Measurements from ENCODE around the gene COQ8A. TPM values are rescaled to one million over a fixed set of nuclear protein-coding genes. Genes with fewer than 3 reads are reported as not detected.

The COQ8A gene
- total RNA-seq, 4 donors from 2014 or later, result 73.1 to 118 (median 80.9) TPM

DNA sequence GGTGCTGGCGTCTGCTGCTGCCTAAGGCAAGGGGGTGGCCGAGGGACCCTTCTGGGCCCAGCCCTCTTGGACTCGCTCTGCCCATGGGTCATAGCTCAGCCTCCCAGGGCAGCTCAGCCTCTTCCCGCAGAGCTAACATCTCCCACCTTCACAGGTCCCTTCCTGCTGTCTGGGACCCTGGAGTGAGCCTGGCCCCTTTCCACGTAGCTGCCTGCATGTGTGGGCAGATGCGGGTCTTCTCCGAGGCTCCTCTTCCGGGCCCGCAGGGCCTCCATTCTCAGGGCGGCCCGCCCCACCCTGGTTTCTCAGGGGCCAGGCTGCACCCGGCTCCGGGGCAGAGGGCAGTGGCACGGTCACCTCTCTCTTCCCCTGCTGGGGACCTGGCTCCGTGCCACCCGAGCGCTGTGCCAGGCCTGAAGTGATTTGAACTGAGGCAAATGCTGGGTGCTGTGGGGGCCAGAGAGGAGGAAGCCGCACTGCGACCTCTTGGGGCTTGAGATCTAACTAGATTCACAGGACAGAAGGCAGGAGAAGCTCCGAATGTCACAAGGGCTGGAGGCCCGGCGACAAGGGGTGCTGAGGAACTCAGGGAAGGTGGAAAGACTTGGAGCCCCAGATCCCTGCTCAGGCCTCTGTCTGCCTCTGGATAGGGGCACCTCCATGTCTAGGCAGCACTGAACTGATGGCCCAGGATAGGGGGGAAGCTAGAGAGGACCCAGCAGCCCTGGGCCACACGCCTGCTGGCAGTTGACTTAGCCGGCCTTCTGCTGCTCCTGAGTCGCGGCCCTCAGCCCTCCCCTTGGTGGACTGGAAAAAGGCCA lies 40.7 kb downstream of the COQ8A start:
- intact Hi-C loops (cut with DNase I), result no loop called here
- Histone ChIP-seq H3K27me3 (no peaks in the 10 kb centered on the region), H3K4me1 (peaks cover 18 to 73% (median 28%) of the 10 kb centered on the region in 4 donors), H3K36me3 (peaks cover 19 to 88% (median 71%) of the 10 kb centered on the region in 4 donors), H3K4me3 (no peak overlapping the region), H3K27ac (replicated peaks in 1 of 4) (peak overlapping the region in 1 of 4 donors; percentile 9), H3K9me3 (no peaks in the 10 kb centered on the region)
- no peak for TF ChIP-seq EP300 (IDR thresholded peaks at IDR 0.05)
- no peak for TF ChIP-seq POLR2AphosphoS5 (IDR thresholded peaks at IDR 0.05)
- TF ChIP-seq, protein P1, sequence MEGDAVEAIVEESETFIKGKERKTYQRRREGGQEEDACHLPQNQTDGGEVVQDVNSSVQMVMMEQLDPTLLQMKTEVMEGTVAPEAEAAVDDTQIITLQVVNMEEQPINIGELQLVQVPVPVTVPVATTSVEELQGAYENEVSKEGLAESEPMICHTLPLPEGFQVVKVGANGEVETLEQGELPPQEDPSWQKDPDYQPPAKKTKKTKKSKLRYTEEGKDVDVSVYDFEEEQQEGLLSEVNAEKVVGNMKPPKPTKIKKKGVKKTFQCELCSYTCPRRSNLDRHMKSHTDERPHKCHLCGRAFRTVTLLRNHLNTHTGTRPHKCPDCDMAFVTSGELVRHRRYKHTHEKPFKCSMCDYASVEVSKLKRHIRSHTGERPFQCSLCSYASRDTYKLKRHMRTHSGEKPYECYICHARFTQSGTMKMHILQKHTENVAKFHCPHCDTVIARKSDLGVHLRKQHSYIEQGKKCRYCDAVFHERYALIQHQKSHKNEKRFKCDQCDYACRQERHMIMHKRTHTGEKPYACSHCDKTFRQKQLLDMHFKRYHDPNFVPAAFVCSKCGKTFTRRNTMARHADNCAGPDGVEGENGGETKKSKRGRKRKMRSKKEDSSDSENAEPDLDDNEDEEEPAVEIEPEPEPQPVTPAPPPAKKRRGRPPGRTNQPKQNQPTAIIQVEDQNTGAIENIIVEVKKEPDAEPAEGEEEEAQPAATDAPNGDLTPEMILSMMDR (IDR thresholded peaks at IDR 0.05), result no peak
- TF ChIP-seq POLR2A (IDR thresholded peaks at IDR 0.05; ENCODE audit: low read depth), result no peak
- no peak for DNase-seq (ENCODE audit: extremely low spot score)
- WGBS, result 90% methylated on average over 21 of the region's 26 CpGs

DNA sequence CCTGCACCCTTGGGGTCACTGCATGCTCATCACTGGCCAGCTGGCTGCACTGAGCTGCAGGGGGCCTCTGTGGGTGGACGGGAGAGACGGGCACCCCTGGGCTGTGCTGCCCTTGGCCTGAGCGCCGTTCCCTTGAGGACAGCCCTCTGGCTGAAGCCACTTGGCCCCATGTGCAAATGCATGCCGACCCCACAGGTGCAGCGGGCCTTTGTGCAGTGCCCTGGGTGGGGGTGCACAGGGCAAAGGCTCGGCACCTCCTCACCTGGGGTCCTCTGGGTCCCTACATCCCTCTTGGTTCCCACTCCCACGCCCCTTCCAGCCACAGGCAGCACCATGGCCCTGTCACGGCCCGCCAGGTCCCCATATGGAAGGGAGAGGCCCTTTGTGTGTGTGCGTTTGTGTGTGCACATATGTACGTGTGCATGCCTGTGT lies 41.3 kb downstream of the COQ8A start:
- intact Hi-C loops (cut with DNase I), result no loop called here
- Histone ChIP-seq H3K9me3 (no peaks in the 10 kb centered on the region), H3K27ac (replicated peaks in 1 of 4) (no peak overlapping the region), H3K36me3 (peaks cover 22 to 94% (median 77%) of the 10 kb centered on the region in 4 donors), H3K4me3 (no peak overlapping the region), H3K27me3 (no peaks in the 10 kb centered on the region), H3K4me1 (peaks cover 11 to 68% (median 27%) of the 10 kb centered on the region in 4 donors)
- TF ChIP-seq POLR2AphosphoS5 (IDR thresholded peaks at IDR 0.05), result no peak
- TF ChIP-seq, protein P1 (IDR thresholded peaks at IDR 0.05), result no peak
- no peak for TF ChIP-seq EP300 (IDR thresholded peaks at IDR 0.05)
- no peak for TF ChIP-seq POLR2A (IDR thresholded peaks at IDR 0.05; ENCODE audit: low read depth)
- DNase-seq (ENCODE audit: extremely low spot score), result no peak
- WGBS, result 95% methylated on average over 8 of the region's 12 CpGs

DNA sequence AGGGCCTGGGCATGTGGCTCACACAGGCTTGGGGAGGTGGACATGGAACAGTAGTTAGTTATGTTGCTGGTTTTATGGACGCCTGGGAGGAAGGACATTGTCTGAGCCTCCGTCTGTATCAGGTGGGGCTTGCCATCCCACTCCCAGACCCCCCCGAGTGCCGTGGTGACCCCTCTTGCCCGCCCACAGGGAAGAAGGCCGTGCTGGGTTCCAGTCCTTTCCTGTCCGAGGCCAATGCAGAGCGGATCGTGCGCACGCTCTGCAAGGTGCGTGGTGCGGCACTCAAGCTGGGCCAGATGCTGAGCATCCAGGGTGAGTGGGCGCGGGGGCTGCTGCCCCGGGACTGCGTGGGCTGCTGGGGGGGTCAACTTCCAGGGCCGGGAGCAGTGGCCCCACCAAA lies 41.7 kb downstream of the COQ8A start:
- Histone ChIP-seq H3K9me3 (no peaks in the 10 kb centered on the region), H3K4me1 (peaks cover 10 to 64% (median 29%) of the 10 kb centered on the region in 4 donors), H3K27me3 (no peaks in the 10 kb centered on the region), H3K27ac (replicated peaks in 1 of 4) (no peak overlapping the region), H3K4me3 (no peak overlapping the region), H3K36me3 (peaks cover 26 to 98% (median 80%) of the 10 kb centered on the region in 4 donors)
- intact Hi-C loops (cut with DNase I), result no loop called here
- WGBS, result 79% methylated on average over 3 of the region's 18 CpGs
- DNase-seq (ENCODE audit: extremely low spot score), result no peak
- TF ChIP-seq POLR2A (IDR thresholded peaks at IDR 0.05; ENCODE audit: low read depth), result no peak
- TF ChIP-seq EP300 (IDR thresholded peaks at IDR 0.05), result no peak
- TF ChIP-seq, protein P1 (IDR thresholded peaks at IDR 0.05), result no peak
- no peak for TF ChIP-seq POLR2AphosphoS5 (IDR thresholded peaks at IDR 0.05)

DNA sequence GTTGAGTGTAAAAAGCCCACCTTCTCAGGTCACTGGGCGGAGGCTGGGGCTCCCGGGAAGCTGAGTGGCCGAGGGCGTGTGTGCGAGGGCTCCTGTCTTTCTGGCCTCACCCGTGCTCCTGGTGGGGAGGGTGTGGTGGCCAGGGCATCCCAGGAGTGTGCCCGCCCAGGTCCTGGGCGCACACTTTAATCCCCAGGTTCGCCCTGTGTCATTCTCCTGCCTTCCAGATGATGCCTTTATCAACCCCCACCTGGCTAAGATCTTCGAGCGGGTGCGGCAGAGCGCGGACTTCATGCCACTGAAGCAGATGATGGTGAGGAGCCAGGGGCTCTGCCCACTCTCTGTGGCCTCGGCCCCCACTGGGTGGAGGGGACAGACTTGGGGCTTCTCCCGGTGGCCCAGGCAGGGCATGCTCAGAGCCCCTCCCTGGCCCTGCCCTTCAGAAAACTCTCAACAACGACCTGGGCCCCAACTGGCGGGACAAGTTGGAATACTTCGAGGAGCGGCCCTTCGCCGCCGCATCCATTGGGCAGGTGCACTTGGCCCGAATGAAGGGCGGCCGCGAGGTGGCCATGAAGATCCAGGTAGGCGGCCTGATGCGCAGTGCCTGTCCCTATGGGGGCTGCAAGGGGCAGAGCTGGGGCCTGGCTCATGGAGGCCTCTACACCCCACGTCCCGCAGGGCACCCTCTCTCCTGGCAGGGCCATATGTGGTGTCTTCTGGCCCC lies 42.5 kb downstream of the COQ8A start:
- Histone ChIP-seq H3K27me3 (no peaks in the 10 kb centered on the region), H3K36me3 (peaks cover 28 to 100% (median 83%) of the 10 kb centered on the region in 4 donors), H3K4me1 (peaks cover 17 to 64% (median 36%) of the 10 kb centered on the region in 4 donors), H3K9me3 (no peaks in the 10 kb centered on the region), H3K4me3 (no peak overlapping the region), H3K27ac (replicated peaks in 1 of 4) (peak overlapping the region in 2 of 4 donors; percentile 20 to 81)
- WGBS, result 97% methylated on average over 26 of the region's 31 CpGs
- DNase-seq (ENCODE audit: extremely low spot score), result no peak
- no peak for TF ChIP-seq EP300 (IDR thresholded peaks at IDR 0.05)
- TF ChIP-seq POLR2A (IDR thresholded peaks at IDR 0.05; ENCODE audit: low read depth), result no peak
- intact Hi-C loops (cut with DNase I), result no loop called here

Data from esophagus muscularis mucosa (tissue), 4 donors.